Measurements from ENCODE around the gene CTAG2. TPM values are rescaled to one million over a fixed set of nuclear protein-coding genes. Genes with fewer than 3 reads are reported as not detected.

The CTAG2 gene
- total and polyA plus RNA-seq, 2 donors (not counting 1 experiment from before 2014, with no cell fraction given): not detected

- Histone ChIP-seq H3K27me3 (replicated peaks in 1 of 4; ENCODE audit: control extremely low read depth in 1 of 4, control insufficient read depth in 3 of 4, insufficient read depth in 4 of 4, low read length in 3 of 4) (no peaks in the 10 kb centered on the region), H3K36me3 (replicated peaks in 1 of 2; ENCODE audit: control extremely low read depth in 1 of 2, control insufficient read depth in 1 of 2, extremely low read depth in 1 of 2, insufficient read depth in 2 of 2, low read length in 1 of 2) (no peaks in the 10 kb centered on the region), H3K79me2 (ENCODE audit: control insufficient read depth, insufficient read depth, low read length) (no peaks in the 10 kb centered on the region), H4K20me1 (ENCODE audit: control insufficient read depth, insufficient read depth, low read length, poor library complexity, severe bottlenecking) (no peaks in the 10 kb centered on the region), H3K4me2 (replicated peaks; ENCODE audit: low read depth, low read length, poor library complexity, severe bottlenecking) (no peak overlapping the region), H3K9me3 (ENCODE audit: control extremely low read depth in 1 of 3, control insufficient read depth in 2 of 3, insufficient read depth in 1 of 3, low read length in 2 of 3) (no peaks in the 10 kb centered on the region), H3K9ac (ENCODE audit: low read length) (no peak overlapping the region), H3K4me1 (ENCODE audit: control insufficient read depth in 2 of 2, insufficient read depth in 2 of 2, low read length in 2 of 2) (no peaks in the 10 kb centered on the region), H2AFZ (ENCODE audit: insufficient read depth, low read depth, low read length, poor library complexity, severe bottlenecking) (no peak overlapping the region), H3K27ac (ENCODE audit: low read length in 2 of 2) (no peak overlapping the region), H3K4me3 (ENCODE audit: control extremely low read depth in 1 of 5, extremely low read depth in 1 of 5, insufficient read depth in 1 of 5, low read depth in 2 of 5, low read length in 4 of 5) (no peak overlapping the region)
- DNase-seq: no peak
- POLR2A ChIA-PET: no interaction called here
- WGBS (ENCODE audit: insufficient coverage): 92% methylated on average over 10 of the region's 11 CpGs
- H3K4me3 Mint-ChIP-seq: no peak overlapping the region
- CTCF ChIA-PET: no interaction called here
- H3K9me3 Mint-ChIP-seq (ENCODE audit: insufficient read depth): no peaks in the 10 kb centered on the region
- intact Hi-C loops (cut with micrococcal nuclease): no loop called here
- no peak for TF ChIP-seq CTCF (IDR thresholded peaks at IDR 0.05)
- no peak for TF ChIP-seq EZH2 (IDR thresholded peaks at IDR 0.05; ENCODE audit: borderline replicate concordance, insufficient read depth, low read depth, low read length, poor library complexity, severe bottlenecking)
- no peak for ATAC-seq (ENCODE audit: low read depth)
- peaks cover 1% of the 10 kb centered on the region for H3K4me1 Mint-ChIP-seq
- no peak overlapping the region for H3K27ac Mint-ChIP-seq
- H3K27me3 Mint-ChIP-seq: no peaks in the 10 kb centered on the region
Measured at GRCh38 chrX:154655786-154656185, 2.4 kb upstream of the CTAG2 start.

GRCh38 chrX:154655346-154655745 lies 2.0 kb upstream of the CTAG2 start:
- H3K9me3 Mint-ChIP-seq (ENCODE audit: insufficient read depth): no peaks in the 10 kb centered on the region
- H3K36me3 ChIP-seq (replicated peaks in 1 of 2; ENCODE audit: control extremely low read depth in 1 of 2, control insufficient read depth in 1 of 2, extremely low read depth in 1 of 2, insufficient read depth in 2 of 2, low read length in 1 of 2): no peaks in the 10 kb centered on the region
- no peak overlapping the region for H3K9ac ChIP-seq (ENCODE audit: low read length)
- CTCF ChIA-PET: no interaction called here
- intact Hi-C loops (cut with micrococcal nuclease): no loop called here
- no peak overlapping the region for H3K4me2 ChIP-seq (replicated peaks; ENCODE audit: low read depth, low read length, poor library complexity, severe bottlenecking)
- 100% methylated on average over 3 of the region's 6 CpGs for WGBS (ENCODE audit: insufficient coverage)
- ATAC-seq (ENCODE audit: low read depth) (no peak), DNase-seq (no peak)
- H3K4me3 Mint-ChIP-seq: no peak overlapping the region
- H3K4me1 Mint-ChIP-seq: no peaks in the 10 kb centered on the region
- H4K20me1 ChIP-seq (ENCODE audit: control insufficient read depth, insufficient read depth, low read length, poor library complexity, severe bottlenecking): no peaks in the 10 kb centered on the region
- no peaks in the 10 kb centered on the region for H3K9me3 ChIP-seq (ENCODE audit: control extremely low read depth in 1 of 3, control insufficient read depth in 2 of 3, insufficient read depth in 1 of 3, low read length in 2 of 3)
- H3K79me2 ChIP-seq (ENCODE audit: control insufficient read depth, insufficient read depth, low read length): no peaks in the 10 kb centered on the region
- no peak for TF ChIP-seq EZH2 (IDR thresholded peaks at IDR 0.05; ENCODE audit: borderline replicate concordance, insufficient read depth, low read depth, low read length, poor library complexity, severe bottlenecking)
- no peak for TF ChIP-seq CTCF (IDR thresholded peaks at IDR 0.05)
- no peaks in the 10 kb centered on the region for H3K27me3 ChIP-seq (replicated peaks in 1 of 4; ENCODE audit: control extremely low read depth in 1 of 4, control insufficient read depth in 3 of 4, insufficient read depth in 4 of 4, low read length in 3 of 4)
- H3K27me3 Mint-ChIP-seq: no peaks in the 10 kb centered on the region
- H2AFZ ChIP-seq (ENCODE audit: insufficient read depth, low read depth, low read length, poor library complexity, severe bottlenecking): no peak overlapping the region
- POLR2A ChIA-PET: no interaction called here
- no peaks in the 10 kb centered on the region for H3K4me1 ChIP-seq (ENCODE audit: control insufficient read depth in 2 of 2, insufficient read depth in 2 of 2, low read length in 2 of 2)
- no peak overlapping the region for H3K27ac Mint-ChIP-seq
- no peak overlapping the region for H3K27ac ChIP-seq (ENCODE audit: low read length in 2 of 2)
- H3K4me3 ChIP-seq (ENCODE audit: control extremely low read depth in 1 of 5, extremely low read depth in 1 of 5, insufficient read depth in 1 of 5, low read depth in 2 of 5, low read length in 4 of 5): no peak overlapping the region

Data from B cell (primary cell).